H9 (cell line): ENCODE measurements around the gene NARF. TPM values are rescaled to one million over a fixed set of nuclear protein-coding genes. Genes with fewer than 3 reads are reported as not detected.

Experiments
- DNase-seq: peaks from one replicate; pipeline ENCODE4 v3.0.0-alpha.2; 2017
- H2AFZ ChIP-seq: one replicate; pipeline ENCODE4 v1.6.1; 2013; ENCODE audit warnings: mild to moderate bottlenecking, low read length, control low read depth, moderate library complexity
- H2AK5ac ChIP-seq: 2 replicates; pipeline ENCODE4 v1.6.1; 2013; ENCODE audit warnings: low read length, control low read depth, mixed read lengths; ENCODE audit not compliant: insufficient read length
- H2BK120ac ChIP-seq: one replicate; pipeline ENCODE4 v1.6.1; 2013; ENCODE audit warnings: low read depth, mild to moderate bottlenecking, low read length, control low read depth, inconsistent platforms; ENCODE audit not compliant: poor library complexity, severe bottlenecking
- H2BK12ac ChIP-seq: 2 replicates; pipeline ENCODE4 v1.6.1; 2013; ENCODE audit warnings: low read length, control low read depth, mixed read lengths, low read depth; ENCODE audit not compliant: insufficient read length
- H2BK15ac ChIP-seq: 2 replicates; pipeline ENCODE4 v1.6.1; 2013; ENCODE audit warnings: low read depth, low read length, control low read depth
- H2BK20ac ChIP-seq: one replicate; pipeline ENCODE4 v1.6.1; 2013; ENCODE audit warnings: low read depth, mild to moderate bottlenecking, low read length, control low read depth, inconsistent platforms; ENCODE audit not compliant: poor library complexity, severe bottlenecking
- H2BK5ac ChIP-seq: 2 replicates; pipeline ENCODE4 v1.6.1; 2013; ENCODE audit warnings: low read length, control low read depth, mixed read lengths; ENCODE audit not compliant: insufficient read length
- H3K14ac ChIP-seq: 2 replicates; pipeline ENCODE4 v1.6.1; 2013; ENCODE audit warnings: low read length, control low read depth; ENCODE audit not compliant: insufficient read depth
- H3K18ac ChIP-seq: 2 replicates; pipeline ENCODE4 v1.6.1; 2013; ENCODE audit warnings: low read depth, mild to moderate bottlenecking, mixed read lengths, low read length, control low read depth; ENCODE audit not compliant: insufficient read length
- H3K23ac ChIP-seq: 2 replicates; pipeline ENCODE4 v1.6.1; 2013; ENCODE audit warnings: low read length, control low read depth, mixed read lengths, low read depth; ENCODE audit not compliant: insufficient read length
- H3K23me2 ChIP-seq: 2 replicates; pipeline ENCODE4 v1.6.1; 2013; ENCODE audit warnings: low read depth, mild to moderate bottlenecking, mixed read lengths, low read length, control low read depth; ENCODE audit not compliant: insufficient read length, poor library complexity, severe bottlenecking
- H3K27ac ChIP-seq: 2 replicates; pipeline ENCODE4 v1.5.1; 2013; ENCODE audit warnings: low read length, control low read depth, mixed read lengths, low read depth; ENCODE audit not compliant: insufficient read length
- H3K27me3 ChIP-seq: 2 replicates; pipeline ENCODE4 v1.6.1; 2013; ENCODE audit warnings: low read length, control low read depth, inconsistent platforms; ENCODE audit not compliant: insufficient read depth
- H3K4ac ChIP-seq: 2 replicates; pipeline ENCODE4 v1.6.1; 2013; ENCODE audit warnings: low read depth, mild to moderate bottlenecking, control low read depth, inconsistent platforms, low read length, moderate library complexity
- H3K4me1 ChIP-seq: 2 replicates; pipeline ENCODE4 v1.6.1; 2013; ENCODE audit warnings: low read length, control low read depth, inconsistent platforms; ENCODE audit not compliant: insufficient read depth
- H3K4me2 ChIP-seq: 2 replicates; pipeline ENCODE4 v1.6.1; 2013; ENCODE audit warnings: low read length, control low read depth, mixed read lengths; ENCODE audit not compliant: insufficient read length, insufficient read depth
- H3K56ac ChIP-seq: 2 replicates; pipeline ENCODE4 v1.6.1; 2013; ENCODE audit warnings: low read depth, mild to moderate bottlenecking, mixed read lengths, low read length, control low read depth; ENCODE audit not compliant: insufficient read length
- H3K79me1 ChIP-seq: 2 replicates; pipeline ENCODE4 v1.6.1; 2013; ENCODE audit warnings: low read depth, mild to moderate bottlenecking, moderate library complexity, low read length, control low read depth, inconsistent platforms; ENCODE audit not compliant: insufficient read depth, poor library complexity, severe bottlenecking
- H3K79me2 ChIP-seq: 2 replicates; pipeline ENCODE4 v1.6.1; 2013; ENCODE audit warnings: low read length, control low read depth, inconsistent platforms; ENCODE audit not compliant: insufficient read depth
- H3K9ac ChIP-seq: 2 replicates; pipeline ENCODE4 v1.6.1; 2013; ENCODE audit warnings: low read length, control low read depth, mixed read lengths; ENCODE audit not compliant: insufficient read length; ENCODE audit errors: extremely low read depth
- H3K9me3 ChIP-seq: one replicate; pipeline ENCODE4 v1.6.1; 2013; ENCODE audit warnings: low read depth, low read length, inconsistent platforms; ENCODE audit not compliant: control insufficient read depth
- H3T11ph ChIP-seq: one replicate; pipeline ENCODE4 v1.6.1; 2013; ENCODE audit warnings: mild to moderate bottlenecking, low read length, control low read depth, inconsistent platforms
- H4K20me1 ChIP-seq: one replicate; pipeline ENCODE4 v1.6.1; 2013; ENCODE audit not compliant: control insufficient read depth, insufficient read length, insufficient read depth
- H4K5ac ChIP-seq: 2 replicates; pipeline ENCODE4 v1.6.1; 2013; ENCODE audit warnings: low read depth, mild to moderate bottlenecking, mixed read lengths, low read length, control low read depth; ENCODE audit not compliant: insufficient read length
- H4K8ac ChIP-seq: replicated peaks from 2 replicates; pipeline ENCODE4 v1.6.1; 2013; ENCODE audit warnings: low read length, control low read depth, mixed read lengths, low read depth; ENCODE audit not compliant: insufficient read length
- H4K91ac ChIP-seq: 2 replicates; pipeline ENCODE4 v1.6.1; 2013; ENCODE audit warnings: low read depth, mild to moderate bottlenecking, moderate library complexity, mixed read lengths, low read length, control low read depth; ENCODE audit not compliant: insufficient read length
- H3K27ac Mint-ChIP-seq, 3 experiments: 2 replicates in 2 of 3; 3 replicates in 1 of 3; pipeline ENCODE4 v1.8.0; 2020 to 2021; ENCODE audit warnings: mixed read lengths in 3 of 3, mild to moderate bottlenecking in 1 of 3, moderate library complexity in 1 of 3
- H3K27me3 Mint-ChIP-seq: 2 replicates; pipeline ENCODE4 v1.8.0; 2021; ENCODE audit warnings: low read depth, mild to moderate bottlenecking, moderate library complexity, mixed read lengths
- H3K36me3 Mint-ChIP-seq, 3 experiments: 2 replicates in 2 of 3; 3 replicates in 1 of 3; pipeline ENCODE4 v1.8.0; 2020 to 2021; ENCODE audit warnings: low read depth in 3 of 3, mixed read lengths in 3 of 3; ENCODE audit not compliant: insufficient read depth in 1 of 3
- H3K4me1 Mint-ChIP-seq, 2 experiments: 2 replicates each; pipeline ENCODE4 v1.8.0; 2020; ENCODE audit warnings: mixed read lengths in 2 of 2
- H3K4me3 Mint-ChIP-seq, 2 experiments: 2 replicates in 1 of 2; 3 replicates in 1 of 2; pipeline ENCODE4 v1.8.0; 2020 to 2021; ENCODE audit warnings: mild to moderate bottlenecking in 2 of 2, mixed read lengths in 2 of 2, moderate library complexity in 1 of 2
- H3K9me3 Mint-ChIP-seq, 2 experiments: 2 replicates in 1 of 2; 3 replicates in 1 of 2; pipeline ENCODE4 v1.8.0; 2020; ENCODE audit warnings: mild to moderate bottlenecking in 2 of 2, mixed read lengths in 2 of 2, moderate library complexity in 1 of 2
- WGBS: extraction: QIAGEN DNeasy Blood & Tissue Kit; methylation state at CpG from one replicate; pipeline ENCODE4 v1.1.7; 2013; ENCODE audit warnings: missing lambda C conversion rate, low lambda C conversion rate, mixed read lengths; ENCODE audit not compliant: insufficient read length; ENCODE audit errors: extremely low coverage; 5-methylcytosine and 5-hydroxymethylcytosine counted together
- total RNA-seq: library from RNA; stranded (reverse); gene quantifications from 2 replicates; pipeline ENCODE4 v1.2.1, GENCODE V29; 2021
- TF ChIP-seq, protein P1 (sequence below): fragments of 200-600 bp; sonication (generic); conservative IDR thresholded peaks from 3 replicates; pipeline ENCODE4 v1.8.0; 2021; ENCODE audit warnings: antibody characterized with exemption, mild to moderate bottlenecking

Gene NARF
- total RNA-seq, 1 experiment from 2014 or later = 124 TPM

DNA sequence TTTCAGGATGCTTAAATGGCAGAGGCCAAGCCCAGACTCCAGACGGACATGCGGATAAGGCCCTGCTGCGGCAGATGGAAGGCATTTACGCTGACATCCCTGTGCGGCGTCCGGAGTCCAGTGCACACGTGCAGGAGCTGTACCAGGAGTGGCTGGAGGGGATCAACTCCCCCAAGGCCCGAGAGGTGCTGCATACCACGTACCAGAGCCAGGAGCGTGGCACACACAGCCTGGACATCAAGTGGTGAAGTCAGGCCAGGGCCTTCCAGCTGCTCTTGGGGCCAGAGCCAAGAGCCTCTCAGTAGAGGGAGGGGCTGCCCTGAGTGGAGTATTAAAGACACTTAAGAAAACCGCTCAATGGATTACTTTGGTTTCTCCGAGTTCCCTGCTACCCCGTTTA is 29.4 kb downstream of the NARF start:
- H4K8ac ChIP-seq = no peak overlapping the region
- no peak overlapping the region for H3K27ac ChIP-seq
- Mint-ChIP-seq H3K27me3 (no peaks in the 10 kb centered on the region), H3K4me1 (no peaks in the 10 kb centered on the region), H3K27ac (no peak overlapping the region), H3K9me3 (no peaks in the 10 kb centered on the region), H3K36me3 (peaks cover 22 to 61% (median 55%) of the 10 kb centered on the region in 3 experiments), H3K4me3 (no peak overlapping the region)
- H3K27me3 ChIP-seq = no peaks in the 10 kb centered on the region
- H2BK12ac ChIP-seq = no peak overlapping the region
- no peak overlapping the region for H3K18ac ChIP-seq
- no peaks in the 10 kb centered on the region for H3K9me3 ChIP-seq
- H3T11ph ChIP-seq = no peak overlapping the region
- no CpG with 5 or more reads among the region's 14 CpGs for WGBS
- DNase-seq = no peak
- no peak overlapping the region for H3K14ac ChIP-seq
- H2BK15ac ChIP-seq = no peak overlapping the region
- no peak overlapping the region for H3K23ac ChIP-seq
- no peak overlapping the region for H4K5ac ChIP-seq
- no peak overlapping the region for H2BK5ac ChIP-seq
- H4K20me1 ChIP-seq = peaks cover 3% of the 10 kb centered on the region
- no peak overlapping the region for H2AK5ac ChIP-seq
- no peak overlapping the region for H2BK120ac ChIP-seq
- H3K4ac ChIP-seq = no peak overlapping the region
- TF ChIP-seq, protein P1, sequence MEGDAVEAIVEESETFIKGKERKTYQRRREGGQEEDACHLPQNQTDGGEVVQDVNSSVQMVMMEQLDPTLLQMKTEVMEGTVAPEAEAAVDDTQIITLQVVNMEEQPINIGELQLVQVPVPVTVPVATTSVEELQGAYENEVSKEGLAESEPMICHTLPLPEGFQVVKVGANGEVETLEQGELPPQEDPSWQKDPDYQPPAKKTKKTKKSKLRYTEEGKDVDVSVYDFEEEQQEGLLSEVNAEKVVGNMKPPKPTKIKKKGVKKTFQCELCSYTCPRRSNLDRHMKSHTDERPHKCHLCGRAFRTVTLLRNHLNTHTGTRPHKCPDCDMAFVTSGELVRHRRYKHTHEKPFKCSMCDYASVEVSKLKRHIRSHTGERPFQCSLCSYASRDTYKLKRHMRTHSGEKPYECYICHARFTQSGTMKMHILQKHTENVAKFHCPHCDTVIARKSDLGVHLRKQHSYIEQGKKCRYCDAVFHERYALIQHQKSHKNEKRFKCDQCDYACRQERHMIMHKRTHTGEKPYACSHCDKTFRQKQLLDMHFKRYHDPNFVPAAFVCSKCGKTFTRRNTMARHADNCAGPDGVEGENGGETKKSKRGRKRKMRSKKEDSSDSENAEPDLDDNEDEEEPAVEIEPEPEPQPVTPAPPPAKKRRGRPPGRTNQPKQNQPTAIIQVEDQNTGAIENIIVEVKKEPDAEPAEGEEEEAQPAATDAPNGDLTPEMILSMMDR = no peak
- H3K4me1 ChIP-seq = no peaks in the 10 kb centered on the region
- H3K9ac ChIP-seq = no peak overlapping the region
- no peak overlapping the region for H4K91ac ChIP-seq
- no peak overlapping the region for H2BK20ac ChIP-seq
- no peak overlapping the region for H3K56ac ChIP-seq
- H2AFZ ChIP-seq = no peak overlapping the region
- no peaks in the 10 kb centered on the region for H3K79me1 ChIP-seq
- H3K4me2 ChIP-seq = no peak overlapping the region
- no peaks in the 10 kb centered on the region for H3K23me2 ChIP-seq
- no peaks in the 10 kb centered on the region for H3K79me2 ChIP-seq
